Measurements from ENCODE around the gene GCGR. TPM values are rescaled to one million over a fixed set of nuclear protein-coding genes. Genes with fewer than 3 reads are reported as not detected.

GCGR gene
- total and polyA plus RNA-seq, 2 donors (not counting 1 experiment from before 2014, with no cell fraction given), result not detected

- H3K9ac ChIP-seq (ENCODE audit: insufficient read depth, low read length), result no peak overlapping the region
- H3K4me2 ChIP-seq (ENCODE audit: extremely low read depth, insufficient read depth, low read length), result no peak overlapping the region
- peaks cover 57% of the 10 kb centered on the region for H3K36me3 ChIP-seq (ENCODE audit: control insufficient read depth, insufficient read depth, low read length)
- H3K4me1 ChIP-seq (ENCODE audit: control insufficient read depth, extremely low read depth, insufficient read depth, low read length), result no peaks in the 10 kb centered on the region
- no peak overlapping the region for H3K27ac ChIP-seq (ENCODE audit: insufficient read depth, low read length)
- no peaks in the 10 kb centered on the region for H3K9me3 ChIP-seq (ENCODE audit: control insufficient read depth, insufficient read depth, low read depth, low read length)
- TF ChIP-seq EZH2 (IDR thresholded peaks at IDR 0.05; ENCODE audit: low read length, missing control alignments), result no peak
- H2AFZ ChIP-seq (ENCODE audit: low read length), result no peak overlapping the region
- peaks cover 7% of the 10 kb centered on the region for H3K79me2 ChIP-seq (ENCODE audit: control insufficient read depth, insufficient read depth, low read length)
- H3K4me3 ChIP-seq (replicated peaks in 1 of 4; ENCODE audit: control extremely low read depth in 1 of 4, insufficient read depth in 1 of 4, low read depth in 3 of 4, low read length in 4 of 4), result no peak overlapping the region
- H3K27me3 ChIP-seq (ENCODE audit: control insufficient read depth, insufficient read depth, low read length), result no peaks in the 10 kb centered on the region
- DNase-seq (ENCODE audit: low read depth in 2 of 2), result no peak
- H4K20me1 ChIP-seq (ENCODE audit: control insufficient read depth, extremely low read depth, insufficient read depth, low read length), result no peaks in the 10 kb centered on the region
These were observed 43.1 kb downstream of the GCGR start for GRCh38 chr17:81846743-81847689.

GRCh38 chr17:81849457-81849856 is 45.5 kb downstream of the GCGR start:
- TF ChIP-seq, protein P1, sequence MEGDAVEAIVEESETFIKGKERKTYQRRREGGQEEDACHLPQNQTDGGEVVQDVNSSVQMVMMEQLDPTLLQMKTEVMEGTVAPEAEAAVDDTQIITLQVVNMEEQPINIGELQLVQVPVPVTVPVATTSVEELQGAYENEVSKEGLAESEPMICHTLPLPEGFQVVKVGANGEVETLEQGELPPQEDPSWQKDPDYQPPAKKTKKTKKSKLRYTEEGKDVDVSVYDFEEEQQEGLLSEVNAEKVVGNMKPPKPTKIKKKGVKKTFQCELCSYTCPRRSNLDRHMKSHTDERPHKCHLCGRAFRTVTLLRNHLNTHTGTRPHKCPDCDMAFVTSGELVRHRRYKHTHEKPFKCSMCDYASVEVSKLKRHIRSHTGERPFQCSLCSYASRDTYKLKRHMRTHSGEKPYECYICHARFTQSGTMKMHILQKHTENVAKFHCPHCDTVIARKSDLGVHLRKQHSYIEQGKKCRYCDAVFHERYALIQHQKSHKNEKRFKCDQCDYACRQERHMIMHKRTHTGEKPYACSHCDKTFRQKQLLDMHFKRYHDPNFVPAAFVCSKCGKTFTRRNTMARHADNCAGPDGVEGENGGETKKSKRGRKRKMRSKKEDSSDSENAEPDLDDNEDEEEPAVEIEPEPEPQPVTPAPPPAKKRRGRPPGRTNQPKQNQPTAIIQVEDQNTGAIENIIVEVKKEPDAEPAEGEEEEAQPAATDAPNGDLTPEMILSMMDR (conservative IDR thresholded peaks at IDR 0.05 in 1 of 2, IDR thresholded peaks at IDR 0.05 in 1 of 2; ENCODE audit: low read depth in 1 of 2, low read length in 2 of 2), result no peak
- no peak for TF ChIP-seq EZH2 (IDR thresholded peaks at IDR 0.05; ENCODE audit: low read length, missing control alignments)
- H3K79me2 ChIP-seq (ENCODE audit: control insufficient read depth, insufficient read depth, low read length), result peaks cover 26% of the 10 kb centered on the region
- no peak overlapping the region for H3K4me3 ChIP-seq (replicated peaks in 1 of 4; ENCODE audit: control extremely low read depth in 1 of 4, insufficient read depth in 1 of 4, low read depth in 3 of 4, low read length in 4 of 4)
- H3K27me3 ChIP-seq (ENCODE audit: control insufficient read depth, insufficient read depth, low read length), result no peaks in the 10 kb centered on the region
- H3K4me1 ChIP-seq (ENCODE audit: control insufficient read depth, extremely low read depth, insufficient read depth, low read length), result no peaks in the 10 kb centered on the region
- no peak overlapping the region for H2AFZ ChIP-seq (ENCODE audit: low read length)
- peaks cover 58% of the 10 kb centered on the region for H3K36me3 ChIP-seq (ENCODE audit: control insufficient read depth, insufficient read depth, low read length)
- H4K20me1 ChIP-seq (ENCODE audit: control insufficient read depth, extremely low read depth, insufficient read depth, low read length), result no peaks in the 10 kb centered on the region
- H3K9ac ChIP-seq (ENCODE audit: insufficient read depth, low read length), result no peak overlapping the region
- no peak for DNase-seq (ENCODE audit: low read depth in 2 of 2)
- no peaks in the 10 kb centered on the region for H3K9me3 ChIP-seq (ENCODE audit: control insufficient read depth, insufficient read depth, low read depth, low read length)
- H3K27ac ChIP-seq (ENCODE audit: insufficient read depth, low read length), result no peak overlapping the region
- no peak overlapping the region for H3K4me2 ChIP-seq (ENCODE audit: extremely low read depth, insufficient read depth, low read length)

GRCh38 chr17:81851423-81851822 is 47.5 kb downstream of the GCGR start:
- peaks cover 5% of the 10 kb centered on the region for H3K4me1 ChIP-seq (ENCODE audit: control insufficient read depth, extremely low read depth, insufficient read depth, low read length)
- H3K4me3 ChIP-seq (replicated peaks in 1 of 4; ENCODE audit: control extremely low read depth in 1 of 4, insufficient read depth in 1 of 4, low read depth in 3 of 4, low read length in 4 of 4), result no peak overlapping the region
- H3K27ac ChIP-seq (ENCODE audit: insufficient read depth, low read length), result no peak overlapping the region
- H3K9ac ChIP-seq (ENCODE audit: insufficient read depth, low read length), result no peak overlapping the region
- DNase-seq (ENCODE audit: low read depth in 2 of 2), result no peak
- peaks cover 42% of the 10 kb centered on the region for H3K79me2 ChIP-seq (ENCODE audit: control insufficient read depth, insufficient read depth, low read length)
- no peak for TF ChIP-seq EZH2 (IDR thresholded peaks at IDR 0.05; ENCODE audit: low read length, missing control alignments)
- TF ChIP-seq, protein P1 (conservative IDR thresholded peaks at IDR 0.05 in 1 of 2, IDR thresholded peaks at IDR 0.05 in 1 of 2; ENCODE audit: low read depth in 1 of 2, low read length in 2 of 2), result no peak
- H3K9me3 ChIP-seq (ENCODE audit: control insufficient read depth, insufficient read depth, low read depth, low read length), result no peaks in the 10 kb centered on the region
- H3K4me2 ChIP-seq (ENCODE audit: extremely low read depth, insufficient read depth, low read length), result no peak overlapping the region
- no peak overlapping the region for H2AFZ ChIP-seq (ENCODE audit: low read length)
- no peaks in the 10 kb centered on the region for H3K27me3 ChIP-seq (ENCODE audit: control insufficient read depth, insufficient read depth, low read length)
- H3K36me3 ChIP-seq (ENCODE audit: control insufficient read depth, insufficient read depth, low read length), result peaks cover 42% of the 10 kb centered on the region
- no peaks in the 10 kb centered on the region for H4K20me1 ChIP-seq (ENCODE audit: control insufficient read depth, extremely low read depth, insufficient read depth, low read length)
